ENCODE data around the gene ALAS1.

The ALAS1 gene

DNA sequence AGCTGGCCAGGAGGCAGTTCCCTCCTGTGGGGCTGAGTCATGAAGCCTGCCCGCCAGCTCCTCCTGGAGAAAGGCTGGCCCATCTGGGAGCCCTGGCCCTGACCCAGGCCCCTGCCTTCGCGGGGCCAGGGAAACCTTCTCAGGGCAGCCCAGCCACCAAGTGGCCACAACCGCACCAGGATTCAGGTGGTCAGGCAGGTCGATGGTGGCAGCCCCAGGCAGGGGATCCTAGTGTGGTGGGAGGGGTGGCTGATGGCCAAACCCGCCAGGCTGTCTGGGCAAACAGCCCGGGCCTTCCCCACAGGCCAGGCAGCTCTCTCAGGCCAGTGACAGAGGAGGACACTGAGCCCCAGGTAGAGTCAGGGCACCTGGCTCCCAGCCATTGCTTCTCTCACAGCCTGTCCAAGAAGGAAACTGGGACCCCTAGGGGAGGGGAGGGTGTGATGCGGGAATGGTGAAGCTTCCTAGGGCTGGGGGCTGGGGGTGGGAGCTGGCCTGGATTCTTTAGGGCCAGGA is 39.8 kb downstream of the ALAS1 start:
- DNase-seq: no peak

DNA sequence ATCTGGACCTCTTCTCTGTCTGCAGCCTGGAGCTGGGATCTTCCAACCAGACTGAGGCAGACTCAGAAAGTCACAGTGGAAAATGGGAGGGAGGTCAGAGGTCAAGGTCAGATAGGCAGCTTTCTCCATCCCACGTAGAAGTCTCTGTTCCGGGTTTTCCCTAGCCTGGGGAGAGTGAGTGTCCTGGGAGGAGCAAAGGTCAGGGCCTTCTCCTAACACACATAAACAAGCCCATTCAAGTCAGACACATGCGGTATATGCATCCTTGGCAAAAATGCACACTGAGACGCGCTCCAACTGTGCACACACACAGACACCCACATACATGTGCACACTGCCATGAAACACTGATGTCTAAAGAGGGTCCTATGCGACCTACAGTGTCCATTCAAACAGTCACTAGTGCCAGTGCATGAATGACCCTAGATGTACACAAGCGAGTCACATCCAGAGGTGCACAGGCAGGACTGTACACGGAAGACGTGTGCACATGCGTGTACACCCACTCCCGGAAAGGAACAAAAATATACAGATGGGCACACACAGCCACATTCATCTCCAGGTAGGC is 40.3 kb downstream of the ALAS1 start:
- no peak for DNase-seq

DNA sequence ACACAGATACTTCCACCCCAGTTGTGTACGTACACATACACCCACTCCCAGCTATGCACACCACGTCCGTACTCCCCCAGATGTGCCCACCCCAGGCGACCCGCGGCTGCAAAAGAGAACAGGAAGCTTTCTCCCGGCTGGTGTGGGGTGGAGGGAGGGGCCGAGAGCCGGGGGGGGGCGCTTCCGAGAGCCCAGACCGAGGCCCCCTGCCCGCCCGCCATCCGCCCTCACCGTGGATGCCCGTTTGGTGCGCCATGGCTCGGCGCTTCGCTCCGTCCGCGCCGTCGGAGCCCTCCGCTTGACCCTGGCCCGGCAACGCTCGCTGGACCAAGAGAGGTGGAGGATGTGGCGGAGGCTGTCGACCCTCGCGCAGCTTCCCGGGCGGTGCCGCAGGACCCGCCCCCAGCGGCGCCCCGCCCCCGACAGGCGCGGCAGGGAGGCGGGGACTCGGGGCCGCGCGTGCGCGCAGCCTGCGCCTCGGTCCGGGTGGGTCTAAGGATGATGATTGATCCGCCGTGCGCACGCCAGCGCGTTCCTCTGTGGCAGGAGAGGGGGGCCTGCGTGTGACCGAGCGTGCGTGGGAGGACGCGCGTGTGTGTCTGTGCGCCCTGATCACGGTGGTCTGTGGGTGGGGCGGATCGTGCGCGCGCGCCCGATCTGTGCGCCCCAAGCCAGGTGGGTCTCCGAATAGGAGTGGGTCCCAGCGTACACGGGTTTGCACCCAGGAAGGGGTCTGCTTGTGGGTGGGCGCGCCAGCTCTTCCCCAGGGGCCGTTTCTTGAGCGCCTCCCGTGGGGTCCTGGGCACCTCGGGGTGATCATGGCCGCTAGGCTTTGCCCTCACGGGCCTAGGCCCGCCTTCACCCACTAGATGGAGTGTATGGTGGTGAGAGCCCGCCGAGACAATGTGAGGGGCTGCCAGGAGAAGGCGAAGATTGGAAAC is 41.1 kb downstream of the ALAS1 start, which contains the start of gene TWF2:
TWF2 (minus strand) TSS at position 398 of the 941 bp plus-strand sequence; CDS start at position 256, 142 bp downstream.
- DNase-seq: no peak

DNA sequence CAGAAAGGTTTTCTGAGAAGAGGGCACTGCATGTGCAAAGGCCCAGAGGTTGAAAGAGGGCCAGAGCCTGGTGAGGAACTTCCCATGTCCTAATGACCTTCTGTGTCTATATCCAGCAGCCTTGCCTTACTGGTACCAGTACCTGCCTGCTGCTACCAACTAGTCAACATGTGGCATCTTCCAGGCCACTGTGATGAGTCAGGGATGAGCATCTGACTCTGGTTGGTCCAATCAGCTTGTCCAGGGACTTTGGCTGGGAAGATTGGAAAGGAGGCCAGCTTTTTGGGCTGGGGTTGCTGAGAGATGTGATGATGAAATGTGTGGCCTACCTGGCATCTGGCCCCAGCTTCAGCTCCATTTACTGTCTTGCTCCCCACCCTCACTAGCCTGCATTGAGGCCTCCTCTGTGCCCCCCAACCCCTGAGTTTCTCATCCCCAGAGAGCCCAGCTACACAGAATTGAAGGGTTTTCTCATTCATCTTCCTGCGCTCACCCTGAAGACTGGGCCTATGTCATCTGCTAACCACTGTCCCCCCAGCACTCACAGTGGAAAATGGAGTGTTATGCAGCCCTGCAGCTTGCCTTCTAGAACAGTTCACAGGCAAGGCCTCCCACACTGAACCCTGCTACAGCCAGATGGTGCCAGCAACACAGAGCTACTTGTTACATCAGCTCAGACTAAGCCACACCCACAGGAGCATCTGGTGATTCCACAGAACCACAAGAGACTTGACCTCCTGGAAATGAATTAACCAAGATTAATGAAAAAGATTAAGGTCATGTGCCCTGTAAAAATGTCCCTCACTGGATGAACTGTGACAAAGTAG is 42.3 kb downstream of the ALAS1 start:
- DNase-seq: peak; percentile 59

DNA sequence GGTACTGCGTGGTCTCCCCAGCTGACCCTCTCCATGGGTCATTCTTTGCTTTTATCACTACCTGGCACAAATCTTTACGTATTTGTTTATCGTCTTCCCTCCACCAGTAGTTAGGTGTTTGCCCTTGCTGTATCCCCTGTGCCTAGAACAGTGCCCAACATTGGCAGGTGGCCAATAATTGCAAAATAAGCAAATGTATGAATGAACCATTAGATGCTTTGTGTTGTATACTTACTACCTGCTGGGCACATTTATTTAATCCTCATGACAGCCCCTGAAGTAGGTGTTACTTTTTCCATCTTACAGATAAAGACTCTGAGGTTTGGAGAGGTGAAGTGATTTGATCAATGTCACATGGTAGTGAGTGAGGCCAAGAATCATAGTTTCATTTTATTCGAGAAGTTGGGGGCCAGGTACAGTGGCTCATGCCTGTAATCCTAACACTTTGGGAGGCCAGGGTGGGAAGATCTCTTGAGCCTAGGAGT is 43.0 kb downstream of the ALAS1 start:
- DNase-seq: no peak

DNA sequence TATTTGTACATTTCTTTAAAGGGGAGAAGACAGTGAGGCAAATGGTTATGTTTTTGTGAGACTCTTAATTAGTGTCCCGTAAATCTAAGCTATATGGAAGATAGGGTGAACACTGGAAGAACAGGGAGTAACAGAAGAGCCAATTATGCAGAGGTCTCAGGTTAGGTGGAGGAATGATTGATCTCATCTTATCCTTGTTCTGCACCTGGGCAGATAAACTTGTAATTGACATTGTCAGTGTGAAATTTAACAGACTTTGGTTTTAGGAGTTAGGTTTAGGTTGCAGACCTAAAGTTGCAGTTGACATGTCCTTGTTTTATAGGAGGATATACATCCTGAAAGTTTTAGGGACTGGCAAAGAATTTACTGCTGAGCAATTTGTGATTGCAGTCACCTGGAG is 44.1 kb downstream of the ALAS1 start:
- no peak for DNase-seq

DNA sequence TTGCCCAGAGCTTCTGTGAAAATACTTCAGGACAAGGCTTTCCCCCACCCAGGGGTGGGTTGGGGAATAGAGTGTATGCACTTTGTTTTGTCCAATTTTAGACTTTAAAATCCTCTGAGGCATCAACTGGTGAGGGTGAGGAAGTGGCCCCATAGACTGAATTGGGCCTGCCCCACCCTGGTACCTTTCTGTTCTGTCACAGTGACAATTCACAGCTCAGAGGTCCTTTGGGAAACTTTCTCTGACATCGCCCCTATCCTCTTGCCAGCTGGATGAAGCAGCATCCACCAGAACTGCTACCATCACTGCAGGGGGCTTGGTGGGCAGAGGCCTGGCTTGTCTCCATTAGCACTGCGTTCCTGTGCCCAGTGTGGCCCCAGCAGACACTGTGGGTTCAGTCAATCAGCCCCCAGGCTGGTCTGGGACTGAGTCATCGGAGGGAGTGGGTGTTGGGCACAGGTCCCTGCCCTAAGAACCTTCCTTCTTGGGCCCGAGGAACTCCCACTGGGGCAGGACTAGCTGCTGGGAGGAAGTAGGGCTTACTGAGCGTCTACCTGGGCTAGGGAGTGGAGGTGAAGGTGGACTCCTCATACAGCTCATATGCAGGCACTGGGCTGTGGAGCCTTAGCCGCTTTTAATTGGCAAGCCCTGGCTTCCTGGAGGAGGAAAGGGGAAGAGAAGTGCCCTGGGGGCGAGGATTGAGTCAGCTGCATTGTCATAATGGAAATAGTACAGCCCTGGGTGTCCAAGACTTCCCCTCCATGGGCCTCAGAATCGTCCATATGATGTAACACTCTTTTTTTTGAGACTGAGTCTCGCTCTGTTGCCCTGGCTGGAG is 46.0 kb downstream of the ALAS1 start:
- DNase-seq: no peak

DNA sequence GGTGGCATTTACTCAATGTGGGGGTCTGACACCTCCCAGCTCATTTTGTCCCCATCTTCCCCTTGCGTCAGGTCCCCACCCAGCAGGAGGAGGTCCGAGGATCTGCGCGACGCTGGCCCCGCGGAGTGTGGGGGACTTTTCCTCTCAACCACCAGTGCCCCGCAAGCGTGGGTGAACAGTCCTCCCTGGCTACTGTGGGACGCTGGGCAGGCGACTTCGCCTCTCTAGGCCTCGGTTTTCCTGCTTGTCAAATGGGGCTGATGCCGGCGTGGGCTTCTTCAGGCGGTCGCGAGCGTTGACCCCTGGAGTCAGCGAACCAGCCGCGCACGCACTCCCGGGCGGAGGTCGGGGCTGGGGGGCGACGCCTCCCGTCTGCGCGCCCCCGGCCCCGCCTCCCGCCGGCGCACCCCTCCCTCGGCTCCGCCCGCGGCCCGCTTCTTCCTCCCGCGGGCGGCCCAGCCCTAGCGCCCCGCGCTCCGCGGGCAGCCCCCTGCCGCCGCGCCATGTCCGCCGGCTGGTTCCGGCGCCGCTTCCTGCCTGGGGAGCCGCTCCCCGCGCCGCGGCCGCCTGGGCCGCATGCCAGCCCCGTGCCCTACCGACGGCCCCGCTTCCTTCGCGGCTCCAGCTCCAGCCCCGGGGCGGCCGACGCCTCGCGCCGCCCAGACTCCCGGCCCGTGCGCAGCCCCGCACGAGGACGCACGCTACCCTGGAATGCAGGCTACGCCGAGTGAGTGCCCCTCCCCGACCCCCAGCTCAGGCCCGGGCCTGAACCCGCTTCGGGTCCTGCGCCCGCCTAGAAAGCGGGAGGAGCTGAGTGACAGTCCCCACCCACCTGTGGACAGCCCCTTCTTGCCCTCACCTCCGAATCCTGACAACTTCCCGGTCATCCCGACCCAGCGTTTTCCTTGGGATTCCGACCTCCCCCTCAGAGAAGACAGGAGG is 47.6 kb downstream of the ALAS1 start, which contains the start of gene PPM1M:
PPM1M (plus strand) TSS at position 438 of the 942 bp plus-strand sequence; CDS start at position 504, 66 bp downstream.
- no peak for DNase-seq

DNA sequence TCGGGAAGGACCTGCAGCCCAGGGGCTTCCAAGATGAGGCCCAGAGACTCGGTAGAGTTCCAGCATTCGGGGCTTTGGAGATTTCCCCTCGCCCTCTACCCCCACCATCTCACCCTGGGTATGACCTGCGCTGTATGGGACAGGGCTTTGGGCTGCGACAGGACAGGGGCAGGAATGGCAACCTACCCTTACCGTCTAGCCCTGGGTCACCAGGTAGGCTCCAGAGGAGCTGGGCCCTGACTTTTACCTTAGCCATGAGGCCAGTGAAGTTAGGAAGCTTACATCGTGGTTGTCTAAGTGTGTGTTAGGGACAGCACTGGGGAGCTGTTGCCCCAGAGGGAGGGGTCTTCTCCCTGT is 48.3 kb downstream of the ALAS1 start:
- no peak for DNase-seq

DNA sequence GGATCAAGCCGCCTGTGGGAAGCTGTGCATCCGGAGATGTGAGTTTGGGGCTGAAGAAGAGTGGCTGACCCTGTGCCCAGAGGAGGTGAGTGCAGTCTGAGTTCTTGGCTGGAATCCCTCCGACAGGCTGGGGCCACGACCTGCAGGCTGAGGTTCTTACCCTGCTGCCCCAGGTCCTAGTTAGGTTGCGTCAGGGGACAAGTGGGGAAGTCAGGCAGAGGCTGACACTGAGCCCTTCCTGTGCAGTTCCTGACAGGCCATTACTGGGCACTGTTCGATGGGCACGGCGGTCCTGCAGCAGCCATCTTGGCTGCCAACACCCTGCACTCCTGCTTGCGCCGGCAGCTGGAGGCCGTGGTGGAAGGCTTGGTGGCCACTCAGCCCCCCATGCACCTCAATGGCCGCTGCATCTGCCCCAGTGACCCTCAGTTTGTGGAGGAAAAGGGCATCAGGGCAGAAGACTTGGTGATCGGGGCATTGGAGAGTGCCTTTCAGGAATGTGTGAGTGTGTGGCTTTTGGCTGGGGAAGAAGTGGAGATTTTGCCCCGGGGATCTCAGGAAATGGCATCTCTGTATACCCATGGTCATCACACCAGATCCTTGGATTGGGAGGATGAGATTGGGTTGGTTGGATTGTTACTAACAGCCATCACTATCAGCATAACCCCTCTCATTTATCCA is 48.9 kb downstream of the ALAS1 start:
- no peak for DNase-seq

DNA sequence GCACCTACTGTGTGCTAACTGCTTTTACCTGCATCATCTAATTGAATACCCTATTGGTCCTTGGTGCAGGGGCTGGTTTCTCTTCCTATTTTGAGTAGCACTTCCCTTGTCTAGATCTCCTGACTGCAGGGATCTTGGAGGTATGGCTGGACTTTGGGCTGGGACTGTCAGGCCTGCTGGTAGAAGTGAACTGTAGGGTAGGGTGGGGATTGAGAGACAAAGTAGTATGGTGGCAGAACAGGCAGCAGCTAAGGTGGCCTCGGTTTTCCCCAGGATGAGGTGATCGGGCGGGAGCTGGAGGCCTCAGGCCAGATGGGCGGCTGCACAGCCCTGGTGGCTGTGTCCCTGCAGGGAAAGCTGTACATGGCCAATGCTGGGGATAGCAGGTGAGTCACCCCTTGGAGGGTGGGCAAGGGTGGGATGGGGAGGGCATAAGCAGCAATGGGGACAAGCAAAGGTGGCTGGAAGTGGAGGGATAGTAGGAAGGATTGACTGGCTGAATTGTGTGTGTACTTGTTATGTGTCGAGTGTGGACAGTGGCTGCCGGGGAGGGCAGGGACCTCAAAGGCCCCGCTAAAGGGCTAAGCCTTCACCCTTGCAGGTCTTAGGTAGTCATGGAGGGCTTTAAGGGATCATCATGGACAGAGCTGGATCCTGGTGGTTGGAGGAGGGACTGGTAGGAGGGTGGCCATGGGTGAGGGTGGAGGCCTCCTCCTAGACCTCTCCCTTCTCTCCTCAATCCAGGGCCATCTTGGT is 49.6 kb downstream of the ALAS1 start:
- DNase-seq: no peak

DNA sequence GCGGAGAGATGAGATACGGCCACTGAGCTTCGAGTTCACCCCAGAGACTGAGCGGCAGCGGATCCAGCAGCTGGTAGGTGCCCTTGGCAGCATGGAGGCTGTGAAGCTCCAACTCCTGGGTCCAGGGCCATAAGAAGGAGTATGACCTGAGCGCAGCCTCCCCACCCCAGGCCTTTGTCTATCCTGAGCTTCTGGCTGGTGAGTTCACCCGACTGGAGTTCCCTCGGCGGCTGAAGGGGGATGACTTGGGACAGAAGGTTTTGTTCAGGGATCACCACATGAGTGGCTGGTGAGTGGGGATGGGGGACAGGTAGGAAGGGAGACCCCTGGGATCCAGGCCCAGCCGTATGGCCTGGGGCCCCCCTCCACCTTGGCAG is 50.2 kb downstream of the ALAS1 start:
- DNase-seq: no peak

DNA sequence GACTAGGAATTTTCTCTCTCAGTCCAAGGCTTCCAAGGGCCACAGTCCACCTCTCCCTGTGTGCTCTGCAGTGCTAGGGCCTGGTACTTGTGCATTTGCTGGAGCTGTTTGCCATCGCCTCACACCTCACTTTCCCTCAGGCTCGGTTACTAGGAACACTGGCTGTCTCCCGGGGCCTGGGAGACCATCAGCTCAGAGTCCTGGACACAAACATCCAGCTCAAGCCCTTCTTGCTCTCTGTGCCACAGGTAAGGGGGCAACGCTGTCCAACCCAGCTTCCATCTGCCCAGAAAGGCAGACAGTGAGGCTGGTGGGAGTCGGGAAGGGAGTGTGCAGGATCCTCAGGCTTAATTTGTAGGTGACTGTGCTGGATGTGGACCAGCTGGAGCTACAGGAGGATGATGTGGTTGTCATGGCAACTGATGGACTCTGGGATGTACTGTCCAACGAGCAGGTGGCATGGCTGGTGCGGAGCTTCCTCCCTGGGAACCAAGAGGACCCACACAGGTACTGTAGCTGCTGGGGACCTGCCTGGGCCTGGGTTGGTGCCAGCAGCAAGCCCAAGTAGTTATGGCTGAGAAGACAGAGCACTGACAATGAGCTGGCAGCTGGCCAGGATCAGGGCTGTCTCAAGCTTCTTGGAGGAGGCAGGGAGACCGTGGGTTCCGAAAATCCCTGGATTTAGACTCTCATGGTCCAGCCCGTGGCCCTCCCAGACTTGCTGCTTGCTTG is 51.0 kb downstream of the ALAS1 start:
- no peak for DNase-seq

DNA sequence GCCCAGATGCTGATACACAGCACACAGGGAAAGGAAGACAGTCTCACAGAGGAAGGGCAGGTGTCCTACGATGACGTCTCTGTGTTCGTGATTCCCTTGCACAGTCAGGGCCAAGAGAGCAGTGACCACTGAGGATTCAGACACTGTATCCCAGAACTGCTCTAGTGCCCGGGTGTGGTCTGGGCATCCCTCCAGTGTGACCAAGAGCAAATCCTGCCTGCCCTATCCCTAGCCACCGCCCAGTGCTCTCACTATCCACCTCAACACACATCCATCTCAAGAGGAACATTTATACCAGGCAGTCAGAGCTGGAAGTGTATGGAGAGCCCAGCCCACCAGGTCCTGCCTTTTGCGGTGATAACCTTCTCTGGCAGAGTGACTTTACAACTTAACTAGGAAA is 51.7 kb downstream of the ALAS1 start:
- DNase-seq: no peak

DNA sequence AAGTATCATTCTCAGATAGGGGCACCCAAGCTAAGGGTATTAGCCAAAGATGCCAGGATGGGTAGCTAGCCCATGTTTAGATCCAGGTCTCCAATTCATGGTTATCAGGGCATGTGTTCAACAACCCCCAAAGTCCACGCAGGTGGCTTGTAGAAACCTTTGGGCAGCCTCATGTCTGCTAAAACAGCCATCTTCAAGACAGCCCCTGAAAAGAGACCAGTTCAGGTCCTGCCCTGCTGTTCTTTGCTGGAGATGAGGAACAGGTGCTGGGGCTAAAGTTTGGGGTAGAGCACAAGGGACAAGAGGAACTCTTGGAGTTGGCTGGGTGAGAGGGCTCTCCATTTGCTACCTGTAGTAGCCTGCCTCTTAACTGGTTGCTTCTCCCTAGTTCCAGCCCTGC is 52.2 kb downstream of the ALAS1 start:
- no peak for DNase-seq

DNA sequence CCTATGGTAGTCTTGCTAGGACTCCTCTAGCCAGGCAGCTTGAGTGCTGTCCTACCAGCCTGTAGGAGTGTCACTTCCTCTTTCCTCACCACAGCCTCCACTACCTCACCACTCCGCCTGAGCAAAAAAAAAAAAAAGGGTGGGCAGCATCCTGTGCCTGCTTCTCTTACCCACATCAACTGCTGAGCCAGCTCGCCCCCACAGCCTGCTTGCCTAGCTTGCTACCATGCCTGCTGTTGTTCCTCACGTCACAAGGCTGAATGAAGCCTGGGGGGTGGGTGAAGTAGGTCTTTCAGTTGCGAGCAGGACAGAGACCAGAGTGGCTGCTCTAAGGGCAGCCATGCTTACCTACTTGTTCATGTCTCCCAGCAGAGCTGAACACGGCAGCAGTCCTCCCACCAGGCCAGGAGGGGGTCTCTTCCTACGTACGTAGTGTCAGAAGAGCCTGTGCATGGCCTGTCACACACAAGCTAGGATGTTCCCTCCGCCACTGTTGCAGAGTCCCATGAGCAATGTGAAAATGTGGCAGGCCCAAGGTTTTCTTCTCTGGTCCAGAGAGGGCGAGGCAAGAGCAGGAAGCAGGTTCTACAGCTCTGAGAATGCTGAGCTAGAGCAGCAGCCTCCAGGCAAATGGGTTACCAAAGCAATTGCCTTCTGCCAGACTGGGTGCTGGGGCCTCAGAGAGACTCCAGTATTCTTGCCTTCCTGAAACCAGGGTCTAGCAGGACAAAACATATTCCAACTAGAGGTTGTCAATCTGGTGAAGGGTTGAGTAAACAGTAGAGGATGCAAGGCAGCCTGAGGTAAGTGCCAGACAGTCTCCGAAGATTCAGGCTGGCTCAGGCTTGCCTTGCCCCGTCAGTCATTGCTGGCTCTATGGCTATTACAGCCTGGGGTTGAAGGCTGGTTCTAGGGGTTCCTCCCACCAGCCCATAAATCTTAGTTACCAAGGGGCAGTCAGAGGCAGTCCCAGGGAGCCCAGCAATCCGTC is 55.6 kb downstream of the ALAS1 start:
- no peak for DNase-seq

DNA sequence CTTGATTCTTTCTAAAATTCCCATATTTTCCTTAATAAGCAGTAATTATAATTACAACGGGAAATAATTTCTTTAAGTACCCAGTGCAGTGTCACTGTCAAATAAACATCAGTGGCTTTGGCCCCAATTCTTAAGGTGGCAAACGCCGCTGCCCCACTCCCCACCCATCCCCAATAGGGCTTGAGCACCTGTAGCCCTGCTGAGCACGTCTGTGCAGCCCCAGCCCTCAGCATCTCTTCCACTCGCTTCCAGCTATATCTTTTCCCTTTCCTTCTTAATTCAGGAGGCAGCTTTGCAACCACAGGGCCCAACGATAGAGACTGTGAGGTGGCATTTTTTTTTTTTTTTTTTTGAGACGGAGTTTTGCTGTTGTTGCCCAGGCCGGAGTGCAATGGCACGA is 56.6 kb downstream of the ALAS1 start:
- DNase-seq: no peak

DNA sequence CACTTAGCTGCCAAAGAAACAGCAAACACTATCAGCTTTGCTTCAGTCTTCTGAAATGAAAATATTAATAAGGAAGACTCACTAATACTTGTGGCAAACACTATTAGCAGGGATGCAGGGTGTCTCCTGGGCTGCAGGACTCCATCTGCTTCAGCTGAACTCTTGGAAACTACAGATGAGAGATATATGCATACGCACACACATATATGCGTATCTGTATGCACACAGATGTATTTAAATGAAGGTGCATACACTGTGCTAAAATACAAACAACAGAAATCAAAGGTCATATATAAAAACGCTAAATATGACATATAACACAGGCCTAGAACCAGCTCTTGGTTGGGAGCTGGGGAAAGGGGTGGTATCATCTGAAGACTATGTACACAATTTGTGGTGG is 58.2 kb downstream of the ALAS1 start:
- DNase-seq: no peak

Data from COR-L47 (cell line).